Lower leg skin (tissue), 3 donors: ENCODE data around the gene PROC.

Experiments
- CTCF ChIP-seq, 3 donors: fragments of 450-650 bp; IDR thresholded peaks; one replicate each; pipeline ENCODE4 v1.5.1; 2016; ENCODE audit warnings: antibody characterized with exemption in 3 of 3, mild to moderate bottlenecking in 3 of 3, moderate library complexity in 2 of 3
- POLR2A ChIP-seq, 2 donors: fragments of 450-650 bp; IDR thresholded peaks; one replicate each; pipeline ENCODE4 v1.6.1; 2016 to 2017; ENCODE audit warnings: antibody characterized with exemption in 2 of 2, mild to moderate bottlenecking in 1 of 2, moderate library complexity in 1 of 2

- TF ChIP-seq POLR2A (IDR thresholded peaks at IDR 0.05) = no peak
- TF ChIP-seq CTCF (IDR thresholded peaks at IDR 0.05) = no peak
Measured at GRCh38 chr2:127410871-127411652, 7.2 kb upstream of the PROC start.
